Lower lobe of right lung (tissue), 2 donors: Measurements from ENCODE around the gene SORL1-AS1.
A peak's percentile ranks its signal among the peaks of the same experiment; 100 is the strongest.

ENCODE experiments used
- ATAC-seq, 2 donors: fragments of 200-7000 bp; cut with Tn5 transposase; one replicate each; pipeline ENCODE4 v1.9.1; 2020 to 2022; ENCODE audit warnings: mild to moderate bottlenecking in 2 of 2, moderate library complexity in 2 of 2
- DNase-seq: peaks from one replicate; pipeline ENCODE4 v3.0.0-alpha.2; 2020
- H3K27ac ChIP-seq: fragments of 200-600 bp; one replicate; pipeline ENCODE4 v1.8.0; 2022
- H3K27me3 ChIP-seq: fragments of 200-600 bp; one replicate; pipeline ENCODE4 v1.8.0; 2022; ENCODE audit warnings: low read depth
- H3K36me3 ChIP-seq: fragments of 200-600 bp; one replicate; pipeline ENCODE4 v1.8.0; 2022; ENCODE audit warnings: mild to moderate bottlenecking
- H3K4me1 ChIP-seq: fragments of 200-600 bp; one replicate; pipeline ENCODE4 v1.8.0; 2022
- H3K4me3 ChIP-seq: fragments of 200-600 bp; one replicate; pipeline ENCODE4 v1.8.0; 2022; ENCODE audit warnings: mild to moderate bottlenecking
- H3K9me3 ChIP-seq: fragments of 200-600 bp; one replicate; pipeline ENCODE4 v1.8.0; 2022
- CTCF ChIP-seq: fragments of 200-600 bp; IDR thresholded peaks from one replicate; pipeline ENCODE4 v1.8.0; 2022; ENCODE audit warnings: antibody characterized with exemption, mild to moderate bottlenecking
- intact Hi-C: fragments of 100-400 bp; cut with DNase I; formaldehyde crosslinking; loops from one replicate; pipeline ENCODE4 v1.11.0; 2022
- donor health status: DM: no; HTN: yes; CAD: no; lungs with severe emphysema.

SORL1-AS1 gene

GRCh38 chr11:121467965-121468364 lies 15.2 kb upstream of the SORL1-AS1 start:
- H3K4me1 ChIP-seq = peaks cover 41% of the 10 kb centered on the region

GRCh38 chr11:121467471-121467870 lies 14.7 kb upstream of the SORL1-AS1 start:
- DNase-seq = no peak
- peaks cover 41% of the 10 kb centered on the region for H3K4me1 ChIP-seq
- no peak for ATAC-seq
- H3K4me3 ChIP-seq = no peak overlapping the region
- no peaks in the 10 kb centered on the region for H3K27me3 ChIP-seq
- peaks cover 7% of the 10 kb centered on the region for H3K36me3 ChIP-seq
- H3K9me3 ChIP-seq = no peaks in the 10 kb centered on the region
- intact Hi-C loops = no loop called here
- H3K27ac ChIP-seq = peak overlapping the region; percentile 8
- TF ChIP-seq CTCF = no peak

More at GRCh38 chr11:121467965-121468364, 15.2 kb upstream of the SORL1-AS1 start:
- Histone ChIP-seq H3K4me3 (no peak overlapping the region), H3K27me3 (no peaks in the 10 kb centered on the region), H3K9me3 (no peaks in the 10 kb centered on the region), H3K27ac (peak overlapping the region; percentile 8), H3K36me3 (peaks cover 7% of the 10 kb centered on the region)
- intact Hi-C loops = no loop called here
- DNase-seq (no peak), ATAC-seq (peak; percentile 45 to 56)
- no peak for TF ChIP-seq CTCF

- H3K27ac ChIP-seq = peak overlapping the region; percentile 37
- ATAC-seq = peak; percentile 80 to 82
- peaks cover 7% of the 10 kb centered on the region for H3K36me3 ChIP-seq
- DNase-seq = peak; percentile 82
- H3K4me1 ChIP-seq = peaks cover 41% of the 10 kb centered on the region
- intact Hi-C loops = no loop called here
- H3K9me3 ChIP-seq = no peaks in the 10 kb centered on the region
- TF ChIP-seq CTCF = no peak
- no peaks in the 10 kb centered on the region for H3K27me3 ChIP-seq
- no peak overlapping the region for H3K4me3 ChIP-seq
These were observed 13.5 kb upstream of the SORL1-AS1 start for GRCh38 chr11:121466063-121466794.

DNA sequence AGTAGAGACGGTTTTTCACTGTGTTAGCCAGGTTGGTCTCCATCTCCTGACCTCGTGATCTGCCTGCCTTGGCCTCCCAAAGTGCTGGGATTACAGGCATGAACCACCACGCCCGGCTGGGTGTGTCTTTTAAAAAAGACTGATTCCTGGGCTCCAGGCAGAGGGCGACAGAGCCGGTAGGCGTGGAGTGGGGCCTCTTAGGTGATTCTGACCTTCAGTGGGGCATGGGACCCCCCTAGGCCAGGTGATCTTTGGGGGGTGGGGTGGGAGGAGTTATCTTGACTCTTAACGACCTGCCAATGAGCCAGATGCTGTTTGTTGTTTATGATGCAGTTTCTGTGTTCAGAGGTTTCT lies 12.9 kb upstream of the SORL1-AS1 start:
- no peak overlapping the region for H3K27ac ChIP-seq
- H3K4me3 ChIP-seq = no peak overlapping the region
- peaks cover 41% of the 10 kb centered on the region for H3K4me1 ChIP-seq
- peaks cover 7% of the 10 kb centered on the region for H3K36me3 ChIP-seq
- no peak for TF ChIP-seq CTCF
- no peaks in the 10 kb centered on the region for H3K9me3 ChIP-seq
- intact Hi-C loops = no loop called here
- DNase-seq (no peak), ATAC-seq (no peak)
- H3K27me3 ChIP-seq = no peaks in the 10 kb centered on the region

DNA sequence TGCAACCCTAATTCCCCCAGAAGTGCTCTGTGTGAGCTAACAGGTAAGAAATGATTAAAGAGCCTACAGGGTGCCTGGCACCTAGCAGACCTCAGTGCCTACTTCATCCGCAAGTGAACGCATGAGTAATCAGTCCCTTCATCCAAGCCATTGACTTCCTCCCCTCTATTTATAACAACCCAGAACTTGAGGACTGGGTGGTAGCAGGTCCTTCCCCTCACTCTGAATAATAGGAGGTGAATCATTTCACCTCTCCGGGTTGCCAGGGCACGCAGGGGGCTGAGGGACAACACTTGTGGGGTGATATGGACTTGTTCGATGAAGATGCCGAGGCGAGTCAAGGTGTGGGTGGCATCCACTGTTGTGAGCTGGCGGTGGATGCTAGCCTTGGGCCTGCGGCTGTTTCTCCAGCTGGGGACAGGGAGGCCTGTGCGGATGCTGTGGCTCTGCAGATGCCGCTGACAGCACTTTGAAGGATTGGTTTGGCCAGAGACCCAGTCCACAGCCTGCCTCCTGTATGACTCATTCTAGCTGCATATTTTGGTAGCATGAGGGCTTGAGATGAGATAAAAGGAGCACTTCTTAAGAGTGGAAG lies 11.7 kb upstream of the SORL1-AS1 start:
- Histone ChIP-seq H3K9me3 (no peaks in the 10 kb centered on the region), H3K36me3 (no peaks in the 10 kb centered on the region), H3K27me3 (no peaks in the 10 kb centered on the region), H3K27ac (no peak overlapping the region), H3K4me3 (no peak overlapping the region), H3K4me1 (peaks cover 41% of the 10 kb centered on the region)
- intact Hi-C loops = no loop called here
- peak; percentile 70 to 74 for ATAC-seq
- no peak for TF ChIP-seq CTCF
- no peak for DNase-seq
